HepG2 (cell line): ENCODE measurements around the gene VCAN. TPM values are rescaled to one million over a fixed set of nuclear protein-coding genes. Genes with fewer than 3 reads are reported as not detected.

Source experiments
- ATAC-seq: fragments of 200-7000 bp; cut with Tn5 transposase; 3 replicates; pipeline ENCODE4 v1.9.1; 2020; ENCODE audit warnings: mild to moderate bottlenecking, moderate library complexity
- Bru-seq: library from RNA; stranded (reverse); fragments of 400-500 nt; gene quantifications from one replicate; lab custom pipeline; 2021; lab: Mats Ljungman, UMichigan
- BruChase-seq, 2 experiments: library from RNA; stranded (reverse); fragments of 400-500 nt; gene quantifications; one replicate each; lab custom pipeline; 2021; lab: Mats Ljungman, UMichigan
- BruUV-seq: library from RNA; stranded (reverse); fragments of 400-500 nt; replicated peaks from 2 replicates; lab custom pipeline; 2021; lab: Mats Ljungman, UMichigan
- CTCF ChIA-PET: fragments of 300-600 bp; formaldehyde crosslinking; extraction: SDS; loops from one replicate; lab custom pipeline; 2021; ENCODE audit warnings: low total read pairs, inconsistent platforms, low intra/inter-chr PET ratio; lab: Yijun Ruan, JAX
- POLR2A ChIA-PET: fragments of 350-600 bp; sonication (Branson Sonifier 250); formaldehyde crosslinking; loops from one replicate; lab custom pipeline; 2020; ENCODE audit warnings: antibody characterized with exemption, inconsistent platforms; lab: Yijun Ruan, JAX
- DNase-seq: peaks from one replicate; pipeline ENCODE4 v3.0.0-alpha.2; 2015; ENCODE audit warnings: low spot score
- FAIRE-seq: peaks from 3 replicates; lab custom pipeline; 2011; peaks lifted over from hg19 to GRCh38; lab: Jason Lieb, UNC
- H2AFZ ChIP-seq: one replicate; pipeline ENCODE4 v1.6.1; 2011; ENCODE audit warnings: low read length, inconsistent platforms
- H3K27ac ChIP-seq: fragments of 300-600 bp; 3 replicates; pipeline ENCODE4 v1.8.0; 2011; ENCODE audit warnings: mixed run types, mild to moderate bottlenecking, mixed read lengths, low read length, inconsistent platforms; ENCODE audit not compliant: insufficient read depth; ENCODE audit errors: extremely low read length
- H3K27me3 ChIP-seq, 2 experiments: fragments of 200-600 bp in 1 of 2; 2 replicates in 1 of 2; 3 replicates in 1 of 2; pipeline versions ENCODE4 v1.6.0 to v1.8.0; 2011; ENCODE audit warnings: low read length in 2 of 2, mild to moderate bottlenecking in 2 of 2, moderate library complexity in 2 of 2, inconsistent platforms in 1 of 2; ENCODE audit not compliant: insufficient read depth in 2 of 2, control insufficient read depth in 1 of 2
- H3K36me3 ChIP-seq, 2 experiments: fragments of 200-600 bp in 1 of 2; replicated peaks in 1 of 2; 2 replicates in 1 of 2; 3 replicates in 1 of 2; pipeline versions ENCODE4 v1.5.1 to v1.8.0; 2011; ENCODE audit warnings: low read length in 2 of 2, inconsistent platforms in 1 of 2; ENCODE audit not compliant: insufficient read depth in 2 of 2, control insufficient read depth in 1 of 2
- H3K4me1 ChIP-seq: 2 replicates; pipeline ENCODE4 v1.5.1; 2012; ENCODE audit warnings: low read length, inconsistent platforms; ENCODE audit not compliant: insufficient read depth
- H3K4me2 ChIP-seq: 2 replicates; pipeline ENCODE4 v1.6.0; 2011; ENCODE audit warnings: low read depth, low read length, inconsistent platforms
- H3K4me3 ChIP-seq, 3 experiments: fragments of 200-600 bp in 1 of 3; sonication (generic), shearing (Covaris generic) in 1 of 3; replicated peaks in 1 of 3; 2 replicates each; pipeline ENCODE4 v1.5.1; 2011 to 2016; ENCODE audit warnings: low read length in 3 of 3, inconsistent platforms in 2 of 3, low read depth in 2 of 3, mild to moderate bottlenecking in 2 of 3, control low read depth in 1 of 3, mixed read lengths in 1 of 3; ENCODE audit not compliant: insufficient read depth in 1 of 3
- H3K79me2 ChIP-seq: one replicate; pipeline ENCODE4 v1.6.1; 2011; ENCODE audit warnings: low read length, inconsistent platforms; ENCODE audit not compliant: insufficient read depth
- H3K9ac ChIP-seq: 2 replicates; pipeline ENCODE4 v1.6.0; 2011; ENCODE audit warnings: mild to moderate bottlenecking, low read depth, low read length, inconsistent platforms; ENCODE audit not compliant: insufficient read depth
- H3K9me3 ChIP-seq: 2 replicates; pipeline ENCODE4 v1.5.1; 2012; ENCODE audit warnings: mild to moderate bottlenecking, low read length
- H4K20me1 ChIP-seq: 2 replicates; pipeline ENCODE4 v1.6.0; 2011; ENCODE audit warnings: inconsistent platforms, mild to moderate bottlenecking, low read length, moderate library complexity; ENCODE audit not compliant: insufficient read depth
- BCL6 ChIP-seq: IDR thresholded peaks from 2 replicates; pipeline ENCODE4 v1.6.1; 2016; ENCODE audit warnings: missing genetic modification reagents, missing compliant biosample characterization
- CBX2 ChIP-seq, 2 experiments: fragments of 200-600 bp in 1 of 2; sonication (generic); formaldehyde crosslinking in 1 of 2; IDR thresholded peaks; 2 replicates each; pipeline versions ENCODE4 v1.7.0 to v1.8.1; 2018 to 2022; ENCODE audit warnings: low read depth in 2 of 2, low read length in 1 of 2, mild to moderate bottlenecking in 1 of 2, missing genetic modification reagents in 1 of 2
- CREM ChIP-seq, 2 experiments: sonication (generic) in 1 of 2; formaldehyde crosslinking in 1 of 2; IDR thresholded peaks; 2 replicates each; pipeline versions ENCODE4 v1.4.0 to v1.6.1; 2016 to 2020; ENCODE audit warnings: antibody characterized with exemption in 1 of 2, mild to moderate bottlenecking in 1 of 2, missing genetic modification reagents in 1 of 2
- KLF11 ChIP-seq: IDR thresholded peaks from 2 replicates; pipeline ENCODE4 v1.6.1; 2016; ENCODE audit warnings: missing compliant biosample characterization
- MAFK ChIP-seq, 2 experiments: IDR thresholded peaks in 1 of 2; conservative IDR thresholded peaks in 1 of 2; 2 replicates each; pipeline ENCODE4 v1.6.1; 2011; ENCODE audit warnings: improper control_type of control experiment in 2 of 2, low read length in 2 of 2
- PCBP1 ChIP-seq: fragments of 200-400 bp; formaldehyde crosslinking; IDR thresholded peaks from 2 replicates; pipeline ENCODE4 v1.6.1; 2017; ENCODE audit warnings: mild to moderate bottlenecking, low read depth, low read length, borderline replicate concordance
- PRDM15 ChIP-seq: sonication (generic); formaldehyde crosslinking; IDR thresholded peaks from 2 replicates; pipeline ENCODE4 v1.4.0; 2020; ENCODE audit warnings: missing genetic modification reagents
- RFX5 ChIP-seq: IDR thresholded peaks from 2 replicates; pipeline ENCODE4 v1.6.1; 2011; ENCODE audit warnings: low read depth, low read length, improper control_type of control experiment
- TFDP1 ChIP-seq: IDR thresholded peaks from 2 replicates; pipeline ENCODE4 v1.6.1; 2016; ENCODE audit warnings: missing compliant biosample characterization, missing genetic modification reagents, borderline replicate concordance
- ZKSCAN8 ChIP-seq: IDR thresholded peaks from 2 replicates; pipeline ENCODE4 v1.6.1; 2016; ENCODE audit warnings: borderline replicate concordance, missing genetic modification reagents, missing compliant biosample characterization
- ZMYM4 ChIP-seq: sonication (generic); formaldehyde crosslinking; IDR thresholded peaks from 2 replicates; pipeline ENCODE4 v1.8.1; 2023; ENCODE audit warnings: mild to moderate bottlenecking, missing genetic modification reagents
- ZNF543 ChIP-seq: sonication (generic); formaldehyde crosslinking; IDR thresholded peaks from 2 replicates; pipeline ENCODE4 v1.4.0; 2020; ENCODE audit warnings: mild to moderate bottlenecking, missing genetic modification reagents
- WGBS: methylation state at CpG from one replicate; pipeline ENCODE4 v1.1.6; 2017; ENCODE audit warnings: low lambda C conversion rate; 5-methylcytosine and 5-hydroxymethylcytosine counted together
- in situ Hi-C: cut with HindIII; loops from 2 replicates; pipeline ENCODE4 v1.10.0; 2017; ENCODE audit warnings: low pct_unique_long_range_greater_than_20kb; ENCODE audit not compliant: extremely low pct_ligation_motif_present
- intact Hi-C: fragments of 100-400 bp; cut with micrococcal nuclease; formaldehyde crosslinking; loops from one replicate; pipeline ENCODE4 v1.10.0; 2022; ENCODE audit not compliant: unreplicated experiment
- long read RNA-seq, 2 experiments: library from RNA in 1 of 2; library from polyadenylated mRNA in 1 of 2; stranded (forward) in 1 of 2; unstranded in 1 of 2; transcript quantifications; one replicate each; pipeline ENCODE4 v2.0.0, GENCODE V29; 2019 to 2022
- polyA minus RNA-seq, 3 experiments: library from RNA; depleted of rRNA, polyadenylated mRNA; stranded (reverse); fragments of >200 nt; gene quantifications; 2 replicates each; pipeline ENCODE4 v1.2.3, GENCODE V29; 2011; ENCODE audit warnings: low replicate concordance in 1 of 3
- polyA plus RNA-seq, 8 experiments: library from polyadenylated mRNA; depleted of rRNA in 3 of 8; stranded (reverse) in 7 of 8; unstranded in 1 of 8; fragments of >200 nt; fragmentation: Illumina TruSeq in 4 of 8; extraction: Trizol in 4 of 8; gene quantifications; 2 replicates each; pipeline versions ENCODE4 v1.2.1 to v1.2.3, GENCODE V29; 2011 to 2016; ENCODE audit warnings: low read depth in 4 of 8, missing spikeins in 1 of 8, mixed read lengths in 1 of 8; ENCODE audit not compliant: insufficient read depth in 1 of 8
- total RNA-seq, 5 experiments: library from RNA; depleted of rRNA; stranded (reverse); fragments of >200 nt; fragmentation: Illumina TruSeq; extraction: Trizol; gene quantifications; 2 replicates each; pipeline ENCODE4 v1.2.3, GENCODE V29; 2016; ENCODE audit warnings: low read depth in 1 of 5

The VCAN gene
- total RNA-seq (2016; rRNA removed; fragmentation: Illumina TruSeq; extraction: Trizol) (0.83 and 1.2 TPM in 2 replicates), polyA plus RNA-seq (2011; rRNA removed) (3.5 and 3.7 TPM in 2 replicates), polyA minus RNA-seq (2011; rRNA and poly(A)+ RNA removed; ENCODE audit: low replicate concordance) (0.19 and 16.8 TPM in 2 replicates), Bru-seq, nascent RNA (percentile 38 among the genes with signal in this experiment), BruChase-seq, experiment 1, labeled RNA remaining after a 6-hour chase (percentile 45 among the genes with signal in this experiment), BruChase-seq, experiment 2, labeled RNA remaining after a 2-hour chase (percentile 38 among the genes with signal in this experiment)
- total RNA-seq (2016; cell fraction: cytosol; rRNA removed; fragmentation: Illumina TruSeq; extraction: Trizol; ENCODE audit: low read depth), result 0.09 TPM in 1 of 2 replicates, not detected in the other
- total RNA-seq (2016; cell fraction: insoluble cytoplasmic fraction; rRNA removed; fragmentation: Illumina TruSeq; extraction: Trizol), result 0.39 and 1.3 TPM in 2 replicates
- total RNA-seq (2016; cell fraction: membrane; rRNA removed; fragmentation: Illumina TruSeq; extraction: Trizol), result 0.10 and 0.28 TPM in 2 replicates
- total RNA-seq (2016; cell fraction: nucleus; rRNA removed; fragmentation: Illumina TruSeq; extraction: Trizol), result 4.4 and 4.8 TPM in 2 replicates
- 2.2 and 3.5 TPM in 2 replicates for polyA plus RNA-seq (2011; cell fraction: cytosol; rRNA removed)
- polyA plus RNA-seq (2011; cell fraction: nucleus; rRNA removed), result 2.8 and 4.2 TPM in 2 replicates
- 7.1 and 8.0 TPM in 2 replicates for polyA plus RNA-seq (2012)
- 0.06 TPM in 1 of 2 replicates, not detected in the other for polyA plus RNA-seq (2016; cell fraction: cytosol; fragmentation: Illumina TruSeq; extraction: Trizol; ENCODE audit: low read depth)
- 0.19 and 0.81 TPM in 2 replicates for polyA plus RNA-seq (2016; cell fraction: insoluble cytoplasmic fraction; fragmentation: Illumina TruSeq; extraction: Trizol; ENCODE audit: low read depth)
- 0.08 TPM in 1 of 2 replicates, not detected in the other for polyA plus RNA-seq (2016; cell fraction: membrane; fragmentation: Illumina TruSeq; extraction: Trizol; ENCODE audit: low read depth)
- polyA plus RNA-seq (2016; cell fraction: nucleus; fragmentation: Illumina TruSeq; extraction: Trizol; ENCODE audit: insufficient read depth, low read depth), result 3.3 TPM in 2 replicates
- polyA minus RNA-seq (2011; cell fraction: cytosol; rRNA and poly(A)+ RNA removed), result 3.9 and 9.6 TPM in 2 replicates
- 10.7 and 12.3 TPM in 2 replicates for polyA minus RNA-seq (2011; cell fraction: nucleus; rRNA and poly(A)+ RNA removed)
- long read RNA-seq, experiment 1, partial matches to known transcripts, result 0 of 1 reads
- long read RNA-seq, experiment 1, other reads (novel, unspliced or antisense), result 0 of 1 reads
- long read RNA-seq, experiment 2, full-length matches to known transcripts, result 6 of 17 reads
- long read RNA-seq, experiment 2, partial matches to known transcripts, result 0 of 17 reads
- long read RNA-seq, experiment 2, other reads (novel, unspliced or antisense), result 11 of 17 reads

- Histone ChIP-seq H3K27me3 (peaks cover 3 to 47% of the 10 kb centered on the region in 2 experiments; a peak in 4 of 5 replicates), H3K9ac (no peak within 1 kb of the TSS), H3K36me3 (no peaks in the 10 kb centered on the region), H3K4me2 (peak within 1 kb of the TSS; percentile 74), H2AFZ (no peak within 1 kb of the TSS), H3K9me3 (no peaks in the 10 kb centered on the region), H3K4me1 (peaks cover 70% of the 10 kb centered on the region), H3K4me3 (peak within 1 kb of the TSS; percentile 36 to 68 (median 46); a peak in 4 of 6 replicates), H3K27ac (no peak within 1 kb of the TSS), H3K79me2 (no peaks in the 10 kb centered on the region), H4K20me1 (no peaks in the 10 kb centered on the region)
- ATAC-seq (no peak), FAIRE-seq (no peak), DNase-seq (no peak)
- ChIA-PET POLR2A (no interaction called here), CTCF (no interaction called here)
- 12% methylated on average over 30 of the region's 43 CpGs for WGBS
- intact Hi-C loops, result loop anchor here (2.0 to 10.0 kb wide), 3 partner anchors 407 to 1159 kb away; no protein-coding TSS in a partner anchor
- in situ Hi-C loops, result loop anchor here (10.0 kb wide), 1 partner anchor 1127 kb away; no protein-coding TSS in a partner anchor
- no TSS peak for BruUV-seq
- TF ChIP-seq CBX2 (IDR thresholded peaks at IDR 0.05; ENCODE audit: low read depth, low read length) (0 out of 2 replicates have a peak, but pooled peaks have one; percentile 36), CBX2 (CRISPR knock-in tag; IDR thresholded peaks at IDR 0.05; ENCODE audit: low read depth) (no peak), CREM (IDR thresholded peaks at IDR 0.05) (no peak), CREM (CRISPR knock-in tag; IDR thresholded peaks at IDR 0.05) (no peak), RFX5 (no peak), ZKSCAN8 (no peak), BCL6 (CRISPR knock-in tag) (peak; percentile 9; the same call in 1 of the 2 replicates), KLF11 (CRISPR knock-in tag) (no peak), ZNF543 (CRISPR knock-in tag) (no peak), PRDM15 (CRISPR knock-in tag) (no peak), PCBP1 (0 out of 2 replicates have a peak, but pooled peaks have one; percentile 27), ZMYM4 (CRISPR knock-in tag) (no peak), TFDP1 (CRISPR knock-in tag) (no peak), MAFK (conservative IDR thresholded peaks at IDR 0.05 in 1 of 2, IDR thresholded peaks at IDR 0.05 in 1 of 2; ENCODE audit: low read length in 2 of 2) (no peak)
Observed at GRCh38 chr5:83471405-83472212, at the start of gene VCAN. Gene VCAN (plus strand): TSS chr5:83471744. CDS start chr5:83483519, 11,775 bp downstream.
